LNCAP (cell line): ENCODE data around the gene FAM219A.

ENCODE experiments used
- TF ChIP-seq, protein P1 (sequence below): fragments of 450-650 bp; IDR thresholded peaks from 2 replicates; pipeline ENCODE4 v1.5.1; 2017; ENCODE audit warnings: mild to moderate bottlenecking

The FAM219A gene

DNA sequence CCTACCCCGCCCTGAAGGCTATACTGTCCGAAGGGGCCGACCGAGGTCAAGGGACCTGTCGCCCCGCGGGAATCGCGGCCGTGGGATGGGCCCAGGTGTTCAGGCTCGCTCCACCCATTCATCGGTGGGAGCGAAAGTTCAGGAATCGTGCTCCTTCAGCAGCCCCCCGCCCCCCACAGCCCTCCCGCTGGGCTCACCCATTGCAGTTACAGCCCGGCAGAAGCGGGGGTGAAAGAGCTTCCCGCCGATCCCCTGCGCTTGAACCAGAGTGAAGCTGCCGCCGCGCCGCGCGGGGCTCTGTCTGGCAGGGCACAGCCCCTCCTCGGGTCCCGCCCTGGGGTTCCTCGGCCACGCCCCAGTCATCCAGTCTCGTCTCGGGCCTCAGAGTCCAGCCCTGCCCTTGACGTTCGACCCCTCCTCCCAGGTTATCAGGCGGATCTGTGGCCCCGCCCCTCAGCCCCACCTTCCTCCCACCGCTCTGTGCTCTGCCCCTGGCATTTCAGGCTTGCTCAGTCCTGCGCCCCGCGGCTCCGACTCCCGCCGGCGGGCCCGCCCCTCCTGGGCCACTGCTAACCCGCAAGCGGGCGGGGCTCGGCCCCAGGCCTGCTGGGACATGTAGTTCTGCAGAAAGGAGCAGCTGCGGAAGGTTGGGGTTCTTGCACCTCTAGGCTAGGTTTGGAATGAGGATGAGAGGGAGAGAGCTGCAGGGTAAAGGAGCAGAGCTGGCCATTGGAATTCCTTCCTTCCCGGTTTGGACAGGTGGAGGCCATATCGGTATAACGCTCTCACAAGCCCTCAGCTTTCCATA, 81.6 kb downstream of the FAM219A start, which contains the start of gene MYORG:
MYORG (minus strand) TSS at position 303 of the 808 bp plus-strand sequence. CDS start 3,955 bp downstream, outside the sequence.
- TF ChIP-seq, protein P1, sequence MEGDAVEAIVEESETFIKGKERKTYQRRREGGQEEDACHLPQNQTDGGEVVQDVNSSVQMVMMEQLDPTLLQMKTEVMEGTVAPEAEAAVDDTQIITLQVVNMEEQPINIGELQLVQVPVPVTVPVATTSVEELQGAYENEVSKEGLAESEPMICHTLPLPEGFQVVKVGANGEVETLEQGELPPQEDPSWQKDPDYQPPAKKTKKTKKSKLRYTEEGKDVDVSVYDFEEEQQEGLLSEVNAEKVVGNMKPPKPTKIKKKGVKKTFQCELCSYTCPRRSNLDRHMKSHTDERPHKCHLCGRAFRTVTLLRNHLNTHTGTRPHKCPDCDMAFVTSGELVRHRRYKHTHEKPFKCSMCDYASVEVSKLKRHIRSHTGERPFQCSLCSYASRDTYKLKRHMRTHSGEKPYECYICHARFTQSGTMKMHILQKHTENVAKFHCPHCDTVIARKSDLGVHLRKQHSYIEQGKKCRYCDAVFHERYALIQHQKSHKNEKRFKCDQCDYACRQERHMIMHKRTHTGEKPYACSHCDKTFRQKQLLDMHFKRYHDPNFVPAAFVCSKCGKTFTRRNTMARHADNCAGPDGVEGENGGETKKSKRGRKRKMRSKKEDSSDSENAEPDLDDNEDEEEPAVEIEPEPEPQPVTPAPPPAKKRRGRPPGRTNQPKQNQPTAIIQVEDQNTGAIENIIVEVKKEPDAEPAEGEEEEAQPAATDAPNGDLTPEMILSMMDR: no peak

DNA sequence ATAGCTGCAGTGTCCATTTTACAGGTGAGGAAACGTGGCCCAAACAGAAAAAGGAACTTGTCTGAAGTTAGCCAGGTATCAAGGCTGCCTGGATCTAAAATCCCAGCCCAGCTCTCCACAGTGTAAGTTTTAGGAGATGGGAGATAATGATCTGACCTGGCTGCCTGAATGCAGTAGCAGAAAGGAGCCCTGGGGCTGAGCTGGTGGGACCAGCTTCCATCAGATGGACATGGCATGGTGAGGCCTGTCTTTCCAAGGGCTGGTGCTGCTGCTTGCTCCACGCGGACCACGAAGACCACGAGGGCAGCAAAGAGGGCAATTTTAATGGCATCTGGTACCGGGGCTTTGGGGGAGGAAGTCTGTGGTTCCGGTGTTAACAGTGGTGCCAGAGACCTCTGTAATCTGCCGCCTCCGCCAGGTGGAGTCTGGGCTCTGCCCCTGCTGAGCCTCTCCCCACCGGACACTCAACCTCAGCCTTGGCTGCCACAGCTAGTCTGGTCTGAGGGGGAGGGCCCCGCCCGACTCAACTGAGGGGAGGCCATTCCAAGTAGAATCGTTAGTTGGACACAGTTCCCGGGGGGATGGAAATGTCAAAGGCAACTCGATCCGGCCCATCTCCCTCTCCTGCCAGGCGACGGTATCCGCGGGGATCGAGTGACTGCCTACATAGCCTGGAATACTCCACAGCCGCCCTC, 82.3 kb downstream of the FAM219A start:
- TF ChIP-seq, protein P1: peak; percentile 34

GRCh38 chr9:34374905-34375552, 83.3 kb downstream of the FAM219A start:
- TF ChIP-seq, protein P1: no peak

DNA sequence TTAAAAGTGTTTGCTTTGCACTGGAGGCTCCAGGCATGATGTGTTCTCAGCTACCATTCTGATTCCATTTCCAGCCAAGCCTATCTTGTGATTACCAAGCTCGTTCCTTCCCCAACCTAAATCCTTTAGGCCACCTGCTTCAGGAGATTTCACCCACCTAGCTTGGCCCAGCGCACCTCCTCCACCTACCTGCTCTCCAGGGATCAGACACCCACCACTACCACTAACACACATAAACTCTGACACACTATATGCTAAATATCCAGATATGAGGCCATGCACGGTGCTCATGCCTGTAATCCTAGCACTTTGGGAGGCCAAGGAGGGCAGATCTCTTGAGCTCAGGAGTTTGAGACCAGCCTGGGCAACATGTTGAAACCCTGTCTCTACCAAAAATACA, 84.0 kb downstream of the FAM219A start:
- TF ChIP-seq, protein P1: no peak

- TF ChIP-seq, protein P1: no peak
These were observed 84.6 kb downstream of the FAM219A start for GRCh38 chr9:34373749-34374148.

DNA sequence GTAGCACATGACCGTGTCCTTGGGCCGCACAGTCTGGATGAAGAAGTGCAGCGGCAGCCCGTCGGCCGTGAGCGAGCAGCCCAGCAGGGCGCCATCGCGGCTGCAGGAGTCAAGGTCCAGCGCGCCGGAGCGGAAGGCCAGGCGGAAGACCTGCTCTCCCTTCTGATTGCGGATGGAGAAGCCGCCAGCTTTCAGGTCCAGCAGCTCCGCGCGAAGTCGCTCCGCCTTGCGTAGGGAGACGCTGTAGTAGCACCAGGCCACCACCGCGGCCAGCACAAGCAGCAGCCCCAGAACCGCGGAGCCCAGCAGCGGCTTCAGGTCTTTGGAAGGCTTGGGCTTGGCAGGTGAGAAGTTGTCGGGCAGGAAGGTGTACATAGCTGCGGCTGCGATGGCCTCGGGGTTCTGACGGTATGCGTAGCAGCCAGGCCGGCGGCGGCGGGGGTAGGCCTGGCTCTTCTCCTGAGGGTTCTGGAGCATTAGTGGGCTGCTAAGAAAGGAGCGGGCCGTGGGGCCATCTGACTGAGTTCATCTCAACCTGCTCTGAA, 85.8 kb downstream of the FAM219A start:
- TF ChIP-seq, protein P1: no peak

- TF ChIP-seq, protein P1: no peak
These were observed 86.4 kb downstream of the FAM219A start for GRCh38 chr9:34371886-34372466.
